GM21390 (cell line): ENCODE results near the gene C5orf52.

ENCODE experiments used
- ATAC-seq: cut with Tn5 transposase; IDR thresholded peaks from one replicate; pipeline ENCODE4 v1.9.1; 2021; ENCODE audit not compliant: unreplicated experiment

Gene C5orf52

GRCh38 chr5:157670662-157671591 lies at the start of gene C5orf52:
Gene C5orf52 (plus strand): TSS chr5:157671533. CDS start chr5:157671615, 82 bp downstream.
- ATAC-seq: no peak

GRCh38 chr5:157624144-157624543 lies 47.2 kb upstream of the C5orf52 start:
- no peak for ATAC-seq

GRCh38 chr5:157626831-157627230 lies 44.5 kb upstream of the C5orf52 start:
- ATAC-seq: no peak

GRCh38 chr5:157630341-157630740 lies 41.0 kb upstream of the C5orf52 start:
- no peak for ATAC-seq

GRCh38 chr5:157640406-157641066 lies 30.8 kb upstream of the C5orf52 start:
- no peak for ATAC-seq

- ATAC-seq: no peak
Measured at GRCh38 chr5:157648275-157648990, 22.9 kb upstream of the C5orf52 start.

GRCh38 chr5:157649101-157649500 lies 22.2 kb upstream of the C5orf52 start:
- no peak for ATAC-seq

GRCh38 chr5:157650991-157651611 lies 20.2 kb upstream of the C5orf52 start:
- no peak for ATAC-seq

GRCh38 chr5:157651623-157652376 lies 19.5 kb upstream of the C5orf52 start:
- peak; percentile 89 for ATAC-seq

GRCh38 chr5:157652377-157652692 lies 19.0 kb upstream of the C5orf52 start, which contains the start of gene SOX30:
Gene SOX30 (minus strand): TSS chr5:157652438. CDS start chr5:157652078, 360 bp downstream.
- no peak for ATAC-seq

- no peak for ATAC-seq
Measured at GRCh38 chr5:157657516-157657915, 13.8 kb upstream of the C5orf52 start.

GRCh38 chr5:157658893-157659292 lies 12.4 kb upstream of the C5orf52 start:
- no peak for ATAC-seq

- ATAC-seq: no peak
Measured at GRCh38 chr5:157659868-157660660, 11.3 kb upstream of the C5orf52 start.

GRCh38 chr5:157665467-157666070 lies 5.8 kb upstream of the C5orf52 start:
- ATAC-seq: no peak

- ATAC-seq: no peak
Measured at GRCh38 chr5:157668356-157668755, 3.0 kb upstream of the C5orf52 start.

- no peak for ATAC-seq
Measured at GRCh38 chr5:157669701-157670097, 1.6 kb upstream of the C5orf52 start.

GRCh38 chr5:157671592-157672330 lies 428 bp downstream of the C5orf52 start:
- no peak for ATAC-seq

- ATAC-seq: no peak
Measured at GRCh38 chr5:157672976-157673375, 1.6 kb downstream of the C5orf52 start.
